NCI-H446 treated with DMSO at 0.1 percent for 48 hours (cell line): ENCODE measurements around the gene DYNC1H1.
A peak's percentile ranks its signal among the peaks of the same experiment; 100 is the strongest.

ENCODE experiments used
- DNase-seq: peaks from one replicate; lab custom pipeline; 2025; lab: John Stamatoyannopoulos, UW

Gene DYNC1H1

GRCh38 chr14:101964297-101965180 is at the start of gene DYNC1H1:
TSS of gene DYNC1H1 (plus strand) at chr14:101964573. CDS start at chr14:101964692, 119 bp downstream.
- DNase-seq = peak; percentile 98

GRCh38 chr14:101915871-101916815 is 48.2 kb upstream of the DYNC1H1 start:
- no peak for DNase-seq

GRCh38 chr14:101916816-101917412 is 47.5 kb upstream of the DYNC1H1 start:
- DNase-seq = no peak

- no peak for DNase-seq
Measured at GRCh38 chr14:101917413-101918017, 46.9 kb upstream of the DYNC1H1 start.

GRCh38 chr14:101918065-101918989 is 46.0 kb upstream of the DYNC1H1 start:
- no peak for DNase-seq

GRCh38 chr14:101920271-101920670 is 44.1 kb upstream of the DYNC1H1 start:
- DNase-seq = no peak

- DNase-seq = no peak
Measured at GRCh38 chr14:101922866-101923265, 41.5 kb upstream of the DYNC1H1 start.

GRCh38 chr14:101925152-101925551 is 39.2 kb upstream of the DYNC1H1 start:
- DNase-seq = no peak

- no peak for DNase-seq
Measured at GRCh38 chr14:101926085-101926484, 38.3 kb upstream of the DYNC1H1 start.

GRCh38 chr14:101926620-101927019 is 37.8 kb upstream of the DYNC1H1 start:
- DNase-seq = no peak

GRCh38 chr14:101927859-101928258 is 36.5 kb upstream of the DYNC1H1 start:
- no peak for DNase-seq

GRCh38 chr14:101928415-101928841 is 35.9 kb upstream of the DYNC1H1 start:
- DNase-seq = no peak

- no peak for DNase-seq
Measured at GRCh38 chr14:101929096-101929495, 35.3 kb upstream of the DYNC1H1 start.

- no peak for DNase-seq
Measured at GRCh38 chr14:101929946-101930345, 34.4 kb upstream of the DYNC1H1 start.

- DNase-seq = no peak
Measured at GRCh38 chr14:101932673-101933072, 31.7 kb upstream of the DYNC1H1 start.

GRCh38 chr14:101933209-101933608 is 31.2 kb upstream of the DYNC1H1 start:
- no peak for DNase-seq

GRCh38 chr14:101934601-101935150 is 29.7 kb upstream of the DYNC1H1 start:
- DNase-seq = no peak

GRCh38 chr14:101937926-101938767 is 26.2 kb upstream of the DYNC1H1 start:
- DNase-seq = no peak

- DNase-seq = no peak
Measured at GRCh38 chr14:101939646-101940170, 24.7 kb upstream of the DYNC1H1 start.
